Activated CD4-positive, alpha-beta T cell treated with anti-CD3 and anti-CD28 coated beads for 36 hours (primary cell): ENCODE results near the gene ALPI. TPM values are rescaled to one million over a fixed set of nuclear protein-coding genes. Genes with fewer than 3 reads are reported as not detected.
"Not testable (repeated sequence)": the region's sequence is repeated elsewhere in the genome, so short reads cannot be mapped to it uniquely, and the experiment has no call there.

ENCODE experiments used
- ATAC-seq: fragments of 200-7000 bp; cut with Tn5 transposase; one replicate; pipeline ENCODE4 v1.10.0; 2021; ENCODE audit warnings: mild to moderate bottlenecking, moderate library complexity
- CTCF ChIA-PET: fragments of 350-600 bp; sonication (Branson Sonifier 250); formaldehyde crosslinking; loops from one replicate; lab custom pipeline; 2021; ENCODE audit warnings: antibody characterized with exemption; lab: Charles Lee
- POLR2A ChIA-PET: fragments of 350-600 bp; sonication (Branson Sonifier 250); formaldehyde crosslinking; loops from one replicate; lab custom pipeline; 2021; ENCODE audit warnings: antibody characterized with exemption, inconsistent platforms; lab: Charles Lee
- DNase-seq: peaks from one replicate; pipeline ENCODE4 v3.0.0-alpha.2; 2020
- H3K27ac Mint-ChIP-seq: one replicate; pipeline ENCODE4 v1.8.0; 2021; ENCODE audit warnings: mixed read lengths
- H3K27me3 Mint-ChIP-seq: one replicate; pipeline ENCODE4 v1.8.0; 2021; ENCODE audit warnings: mixed read lengths
- H3K36me3 Mint-ChIP-seq: one replicate; pipeline ENCODE4 v1.8.0; 2021; ENCODE audit warnings: low read depth, mixed read lengths
- H3K4me1 Mint-ChIP-seq: one replicate; pipeline ENCODE4 v1.8.0; 2021; ENCODE audit warnings: mixed read lengths
- H3K4me3 Mint-ChIP-seq: one replicate; pipeline ENCODE4 v1.8.0; 2021; ENCODE audit warnings: mild to moderate bottlenecking, moderate library complexity, mixed read lengths
- H3K9me3 Mint-ChIP-seq: one replicate; pipeline ENCODE4 v1.8.0; 2021; ENCODE audit warnings: low read depth, mixed read lengths
- intact Hi-C, 2 experiments: fragments of 100-400 bp; cut with DNase I in 1 of 2; cut with micrococcal nuclease in 1 of 2; formaldehyde crosslinking; loops; one replicate each; pipeline versions ENCODE4 v1.14.2 to v1.15.1; 2022 to 2024; cut with DNase I, micrococcal nuclease
- total RNA-seq, 2 experiments: library from RNA; stranded (reverse); gene quantifications; one replicate each; pipeline ENCODE4 v1.2.3, GENCODE V29; 2021

ALPI gene
- total RNA-seq = not detected

DNA sequence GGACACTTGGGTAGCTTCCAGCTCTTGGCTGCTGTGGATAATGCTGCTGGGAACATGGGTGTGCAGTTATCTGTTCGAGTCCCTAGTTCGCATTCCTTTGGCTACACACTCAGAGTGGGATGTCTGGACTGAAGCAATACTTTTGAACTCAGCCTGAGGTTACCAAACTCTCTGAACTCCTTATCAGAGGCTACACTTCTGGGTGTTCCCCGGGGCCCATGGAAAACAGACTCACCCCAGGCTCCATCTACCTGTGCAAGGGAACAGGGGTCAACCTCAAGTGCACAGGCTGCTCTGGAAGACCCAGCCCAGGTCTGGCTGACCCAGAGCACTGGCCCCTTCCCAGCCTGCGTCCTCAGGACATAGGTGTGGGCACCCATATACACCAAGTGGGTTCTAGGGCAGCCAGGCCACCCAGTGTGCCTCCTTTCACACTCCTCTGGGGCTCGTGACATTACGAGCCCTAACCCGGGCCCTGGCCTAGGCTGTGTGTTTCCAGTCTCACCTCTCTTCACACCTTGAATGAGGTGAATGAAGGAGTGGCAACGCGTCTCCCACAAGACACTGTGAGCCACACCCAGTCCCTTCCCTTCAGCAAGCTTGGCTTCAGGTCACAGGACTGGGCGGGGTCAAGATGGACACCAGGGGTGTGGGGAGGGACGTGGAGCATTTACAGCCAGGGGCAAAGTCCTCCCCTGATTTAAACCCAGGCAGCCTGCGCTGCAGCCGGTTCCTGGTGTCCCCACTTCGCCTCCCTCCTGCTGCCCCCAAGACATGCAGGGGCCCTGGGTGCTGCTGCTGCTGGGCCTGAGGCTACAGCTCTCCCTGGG is at the start of gene ALPI:
TSS of gene ALPI (plus strand) at position 728 of the 830 bp plus-strand sequence. CDS start at position 775, 47 bp downstream.
- H3K27me3 Mint-ChIP-seq = peaks cover 12% of the 10 kb centered on the region

DNA sequence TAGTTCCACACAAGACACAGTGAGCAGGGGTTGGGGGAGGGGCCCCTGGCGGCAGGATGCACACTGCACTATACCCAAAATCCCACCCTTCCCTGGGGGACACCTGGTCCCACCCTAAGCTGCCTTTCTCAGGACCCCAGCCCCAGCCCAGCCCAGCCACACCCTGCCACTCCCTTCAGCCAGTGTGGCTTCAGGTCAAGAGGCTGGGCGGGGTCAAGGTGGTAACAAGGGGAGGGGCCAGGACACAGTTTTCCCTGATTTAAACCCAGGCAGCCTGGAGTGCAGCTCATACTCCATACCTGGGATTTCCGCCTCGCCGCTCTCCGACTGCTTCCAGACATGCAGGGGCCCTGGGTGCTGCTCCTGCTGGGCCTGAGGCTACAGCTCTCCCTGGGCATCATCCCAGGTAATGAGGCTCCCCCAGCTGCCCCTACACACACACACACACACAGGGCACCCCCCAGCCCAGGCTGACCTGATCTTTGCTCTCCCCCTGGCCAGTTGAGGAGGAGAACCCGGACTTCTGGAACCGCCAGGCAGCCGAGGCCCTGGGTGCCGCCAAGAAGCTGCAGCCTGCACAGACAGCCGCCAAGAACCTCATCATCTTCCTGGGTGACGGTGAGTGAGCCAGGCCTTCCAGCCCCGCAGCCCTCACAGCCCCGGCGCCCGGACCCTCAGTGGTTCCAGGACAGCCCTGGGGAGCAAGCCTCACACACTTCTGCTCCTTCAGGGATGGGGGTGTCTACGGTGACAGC is 49.2 kb upstream of the ALPI start, which contains the start of gene ALPG:
TSS of gene ALPG (plus strand) at position 289 of the 755 bp plus-strand sequence. CDS start at position 340, 51 bp downstream.
- Mint-ChIP-seq H3K4me3 (no peak within 1 kb of the TSS), H3K9me3 (no peaks in the 10 kb centered on the region), H3K4me1 (no peaks in the 10 kb centered on the region), H3K36me3 (no peaks in the 10 kb centered on the region), H3K27me3 (no peaks in the 10 kb centered on the region), H3K27ac (no peak within 1 kb of the TSS)
- no peak for DNase-seq
- POLR2A ChIA-PET = no interaction called here
- intact Hi-C loops = no loop called here
- CTCF ChIA-PET = no interaction called here
- ATAC-seq = no peak

More for the DNA sequence above, at the start of gene ALPI:
- no peak for DNase-seq
- Mint-ChIP-seq H3K4me3 (no peak within 1 kb of the TSS), H3K27ac (no peak within 1 kb of the TSS), H3K9me3 (no peaks in the 10 kb centered on the region), H3K36me3 (no peaks in the 10 kb centered on the region), H3K4me1 (no peaks in the 10 kb centered on the region)
- CTCF ChIA-PET = no interaction called here
- POLR2A ChIA-PET = no interaction called here
- no peak for ATAC-seq
- intact Hi-C loops = no loop called here

- H3K36me3 Mint-ChIP-seq, DNase-seq, H3K4me3 Mint-ChIP-seq, CTCF ChIA-PET, POLR2A ChIA-PET, intact Hi-C loops, H3K9me3 Mint-ChIP-seq, H3K4me1 Mint-ChIP-seq, ATAC-seq, H3K27me3 Mint-ChIP-seq, H3K27ac Mint-ChIP-seq: not testable (repeated sequence)
Observed at GRCh38 chr2:232407428-232408150, 48.4 kb upstream of the ALPI start.

DNA sequence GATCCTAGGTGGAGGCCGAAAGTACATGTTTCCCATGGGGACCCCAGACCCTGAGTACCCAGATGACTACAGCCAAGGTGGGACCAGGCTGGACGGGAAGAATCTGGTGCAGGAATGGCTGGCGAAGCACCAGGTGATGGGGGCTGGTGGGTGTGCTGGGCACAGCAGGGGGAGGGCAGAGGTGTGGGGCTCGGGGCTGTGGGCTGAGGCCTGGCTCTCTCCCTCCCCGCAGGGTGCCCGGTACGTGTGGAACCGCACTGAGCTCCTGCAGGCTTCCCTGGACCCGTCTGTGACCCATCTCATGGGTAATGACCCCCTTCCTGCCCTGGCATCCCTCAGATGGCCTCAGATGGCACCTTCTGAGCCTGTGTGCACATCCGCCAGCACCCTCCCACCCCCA is 47.7 kb upstream of the ALPI start:
- H3K27me3 Mint-ChIP-seq, H3K36me3 Mint-ChIP-seq, ATAC-seq, CTCF ChIA-PET, H3K4me3 Mint-ChIP-seq, DNase-seq, intact Hi-C loops, H3K4me1 Mint-ChIP-seq, POLR2A ChIA-PET, H3K27ac Mint-ChIP-seq, H3K9me3 Mint-ChIP-seq: not testable (repeated sequence)

- H3K36me3 Mint-ChIP-seq, DNase-seq, intact Hi-C loops, POLR2A ChIA-PET, CTCF ChIA-PET, H3K27me3 Mint-ChIP-seq, H3K27ac Mint-ChIP-seq, H3K9me3 Mint-ChIP-seq, H3K4me3 Mint-ChIP-seq: not testable (repeated sequence)
- ATAC-seq = peak; percentile 42
- H3K4me1 Mint-ChIP-seq = peaks cover 11% of the 10 kb centered on the region
Observed at GRCh38 chr2:232409617-232410016, 46.3 kb upstream of the ALPI start.

GRCh38 chr2:232410238-232410900 is 45.6 kb upstream of the ALPI start:
- intact Hi-C loops = no loop called here
- H3K27ac Mint-ChIP-seq = no peak overlapping the region
- peaks cover 11% of the 10 kb centered on the region for H3K4me1 Mint-ChIP-seq
- DNase-seq (no peak), ATAC-seq (no peak)
- POLR2A ChIA-PET = no interaction called here
- H3K36me3 Mint-ChIP-seq = no peaks in the 10 kb centered on the region
- H3K4me3 Mint-ChIP-seq = no peak overlapping the region
- peaks cover 8% of the 10 kb centered on the region for H3K27me3 Mint-ChIP-seq
- CTCF ChIA-PET = no interaction called here
- no peaks in the 10 kb centered on the region for H3K9me3 Mint-ChIP-seq

- peaks cover 11% of the 10 kb centered on the region for H3K4me1 Mint-ChIP-seq
- ChIA-PET POLR2A (no interaction called here), CTCF (interaction anchor here (0.9 to 1.4 kb wide), 4 partner anchors 9 to 178 kb away, joined by 3 to 7 read pairs (median 4); no protein-coding TSS in a partner anchor)
- ATAC-seq (no peak), DNase-seq (no peak)
- H3K36me3 Mint-ChIP-seq = no peaks in the 10 kb centered on the region
- H3K9me3 Mint-ChIP-seq = no peaks in the 10 kb centered on the region
- intact Hi-C loops = no loop called here
- no peak overlapping the region for H3K27ac Mint-ChIP-seq
- H3K27me3 Mint-ChIP-seq = peaks cover 11% of the 10 kb centered on the region
- H3K4me3 Mint-ChIP-seq = no peak overlapping the region
Observed at GRCh38 chr2:232411901-232412629, 43.9 kb upstream of the ALPI start.

DNA sequence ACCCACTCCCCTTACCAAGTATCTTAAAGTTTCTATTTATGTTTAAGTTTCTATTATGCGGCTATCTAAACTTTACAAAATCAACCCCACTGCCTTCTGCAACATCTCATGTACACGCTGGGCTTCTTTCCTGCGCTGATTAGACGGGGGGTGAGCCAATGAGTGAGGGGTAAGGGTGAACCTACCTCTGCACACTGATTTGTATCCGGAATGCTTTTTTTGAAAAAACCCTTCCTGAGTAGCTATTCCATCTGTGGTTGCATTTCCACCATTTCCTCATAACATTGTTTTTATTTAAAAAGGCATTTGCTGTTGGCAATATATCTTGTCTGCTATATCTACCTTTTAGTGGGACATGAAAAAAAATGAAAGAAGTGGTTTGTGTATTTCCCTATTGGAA is 43.0 kb upstream of the ALPI start:
- H3K36me3 Mint-ChIP-seq = no peaks in the 10 kb centered on the region
- no peaks in the 10 kb centered on the region for H3K9me3 Mint-ChIP-seq
- ChIA-PET POLR2A (no interaction called here), CTCF (interaction anchor here (0.6 to 1.4 kb wide), 4 partner anchors 22 to 179 kb away, joined by 3 to 7 read pairs (median 4); no protein-coding TSS in a partner anchor)
- H3K4me1 Mint-ChIP-seq = peaks cover 11% of the 10 kb centered on the region
- no peak for DNase-seq
- H3K27me3 Mint-ChIP-seq = peaks cover 12% of the 10 kb centered on the region
- H3K27ac Mint-ChIP-seq = no peak overlapping the region
- H3K4me3 Mint-ChIP-seq = no peak overlapping the region
- ATAC-seq = no peak
- intact Hi-C loops = no loop called here

DNA sequence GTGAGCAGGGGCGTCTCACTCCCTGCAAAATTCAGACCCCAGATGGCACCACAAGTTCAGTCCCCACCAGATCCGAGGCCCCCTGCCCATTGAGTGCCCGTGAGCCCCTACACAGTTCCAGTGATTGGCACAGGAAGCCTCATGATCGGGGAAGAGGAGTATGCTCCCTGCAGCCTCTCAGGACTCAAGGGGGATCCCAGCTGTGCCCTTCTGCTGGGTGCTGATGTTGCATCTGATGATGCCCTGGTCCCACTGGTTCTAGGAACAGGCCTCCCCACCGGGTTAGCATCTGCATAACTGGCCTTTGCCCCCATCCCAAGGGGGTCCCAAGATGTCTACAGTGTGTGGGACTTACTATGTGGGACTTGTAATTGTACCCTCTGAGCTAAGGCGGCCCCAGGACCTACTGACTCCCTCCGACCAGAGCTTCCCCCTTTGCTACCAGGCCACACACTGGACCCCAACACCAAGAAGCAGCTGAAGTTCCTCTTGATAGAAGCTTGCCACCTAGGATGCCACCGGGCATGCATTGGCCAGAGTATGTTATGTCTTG is 40.7 kb upstream of the ALPI start:
- Mint-ChIP-seq H3K4me1 (peaks cover 22% of the 10 kb centered on the region), H3K4me3 (no peak overlapping the region), H3K27me3 (peaks cover 25% of the 10 kb centered on the region), H3K27ac (no peak overlapping the region), H3K9me3 (no peaks in the 10 kb centered on the region), H3K36me3 (no peaks in the 10 kb centered on the region)
- POLR2A ChIA-PET = interaction anchor here (0.6 kb wide), 1 partner anchor 478 kb away, joined by 3 read pairs; no protein-coding TSS in a partner anchor
- intact Hi-C loops = no loop called here
- DNase-seq (no peak), ATAC-seq (no peak)
- CTCF ChIA-PET = interaction anchor here (0.5 to 1.2 kb wide), 4 partner anchors 29 to 515 kb away, joined by 3 to 5 read pairs (median 3); no protein-coding TSS in a partner anchor
